Measurements from ENCODE around the gene LAMTOR2. TPM values are rescaled to one million over a fixed set of nuclear protein-coding genes. Genes with fewer than 3 reads are reported as not detected.

Gene LAMTOR2
- total RNA-seq, 1 experiment from 2014 or later = 97.6 TPM

DNA sequence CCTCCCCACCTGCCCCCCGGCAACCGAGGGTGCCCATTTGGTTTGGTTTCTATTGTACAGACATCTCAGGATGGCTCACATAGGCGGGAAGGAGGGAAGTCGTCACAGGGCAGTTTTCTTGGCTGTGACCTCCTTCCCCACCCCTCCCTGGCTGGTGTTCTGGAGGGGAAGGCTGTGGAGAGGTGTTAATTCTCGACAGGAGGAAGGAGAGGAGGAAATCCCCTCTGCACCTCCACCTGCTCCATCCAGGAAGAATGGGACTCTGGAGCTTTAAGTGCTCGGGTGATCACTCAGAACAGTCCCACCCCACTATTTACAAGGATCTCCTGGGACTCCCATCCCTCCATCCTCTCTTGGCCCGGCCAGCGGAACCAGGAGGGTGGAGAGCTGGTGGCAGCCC lies 20.1 kb downstream of the LAMTOR2 start:
- DNase-seq (ENCODE audit: extremely low read depth, low read depth) = no peak

DNA sequence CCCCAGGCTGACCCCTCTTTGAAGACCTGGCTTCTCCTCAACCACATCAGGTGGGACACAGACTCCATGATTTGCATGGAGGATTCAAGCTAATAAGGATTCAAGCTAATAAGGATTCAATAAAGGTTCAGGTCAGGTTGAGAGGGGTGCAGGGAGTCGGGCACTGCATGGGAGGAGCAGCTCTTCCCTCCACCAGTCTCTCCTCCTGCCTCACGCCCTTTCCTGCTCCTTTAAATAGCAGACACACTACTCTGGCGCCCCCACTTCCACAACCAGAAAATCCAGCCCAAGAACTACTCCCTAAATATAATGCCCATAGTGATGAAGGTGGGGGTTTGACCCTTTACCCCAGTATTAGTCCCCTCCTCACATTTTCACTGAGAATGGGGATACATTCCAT lies 20.6 kb downstream of the LAMTOR2 start:
- no peak for DNase-seq (ENCODE audit: extremely low read depth, low read depth)

DNA sequence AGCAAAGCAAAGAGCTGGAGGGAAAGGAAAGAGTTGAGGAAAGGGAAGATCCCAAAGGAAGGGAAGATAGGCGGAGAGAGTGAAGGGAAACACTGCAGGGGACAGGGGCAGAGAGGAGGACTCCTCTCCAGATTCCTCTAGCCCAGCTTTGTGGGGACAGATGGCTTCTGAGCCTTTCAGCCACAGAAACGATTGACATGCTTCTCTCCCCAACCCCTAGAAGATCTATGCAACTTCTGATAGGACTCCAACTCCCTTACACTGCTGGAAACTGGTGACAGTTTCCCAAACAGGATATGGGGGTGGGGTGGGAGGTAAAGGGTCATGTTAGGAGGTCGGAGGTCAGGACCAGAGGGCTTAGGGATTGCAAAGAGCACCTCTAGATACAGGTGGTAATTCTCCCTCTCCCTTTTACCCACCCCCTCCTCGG lies 21.2 kb downstream of the LAMTOR2 start:
- DNase-seq (ENCODE audit: extremely low read depth, low read depth) = no peak

DNA sequence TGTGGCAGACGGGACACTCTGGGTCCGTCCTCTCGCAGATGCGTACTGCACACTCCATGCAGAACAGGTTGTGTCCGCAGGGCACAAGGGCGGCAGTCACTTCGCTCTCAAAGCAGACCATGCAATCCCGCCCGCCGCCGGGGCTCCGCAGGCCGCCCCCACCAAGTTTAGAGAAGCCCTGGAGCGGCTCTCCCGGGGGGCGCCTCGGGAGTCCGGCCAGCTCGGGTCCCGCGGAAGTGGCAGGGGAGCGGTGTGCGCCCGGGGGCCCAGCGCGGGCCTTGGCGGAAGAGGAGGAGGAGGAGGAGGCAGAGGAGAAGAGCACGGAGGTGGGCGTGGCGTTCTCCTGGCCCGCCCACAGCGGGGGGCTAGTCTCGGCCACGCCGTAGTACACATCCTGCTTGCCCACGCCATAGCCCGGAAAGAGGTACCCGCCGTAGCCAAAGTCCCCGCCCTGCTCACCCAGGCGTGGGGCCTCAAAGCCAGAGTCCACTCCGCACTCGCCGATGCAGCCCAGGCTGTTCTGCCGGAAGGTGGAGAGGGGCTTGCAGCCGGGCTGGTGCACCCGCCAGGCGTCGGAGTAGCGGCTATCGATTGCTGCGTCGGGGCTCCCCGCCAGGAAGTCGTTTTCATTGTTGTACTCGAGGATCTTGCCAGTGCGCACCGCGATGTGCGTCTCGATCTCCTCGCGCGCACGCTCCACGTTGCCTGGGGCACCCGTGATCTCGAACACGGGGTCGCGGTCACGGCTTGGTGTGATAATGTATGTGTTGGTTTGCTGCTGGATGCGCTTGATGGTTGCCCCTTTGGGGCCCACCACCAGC lies 22.2 kb downstream of the LAMTOR2 start:
- no peak for DNase-seq (ENCODE audit: extremely low read depth, low read depth)

DNA sequence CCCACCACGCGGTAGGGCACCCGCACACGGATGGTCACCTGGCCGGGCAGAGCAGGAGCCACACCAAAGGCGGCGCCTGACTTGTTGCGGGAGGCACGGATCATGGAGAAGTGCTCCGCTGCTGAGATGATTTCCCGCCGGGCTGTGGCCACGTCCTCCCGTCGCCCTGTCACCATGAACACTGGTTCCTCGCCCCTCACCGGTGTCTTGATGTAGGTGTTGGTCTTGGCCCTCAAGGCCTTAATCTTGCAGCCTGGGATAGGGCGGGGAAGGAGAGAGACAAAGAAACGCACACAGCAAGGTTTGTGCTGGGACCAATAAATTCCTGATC lies 22.8 kb downstream of the LAMTOR2 start:
- DNase-seq (ENCODE audit: extremely low read depth, low read depth) = no peak

DNA sequence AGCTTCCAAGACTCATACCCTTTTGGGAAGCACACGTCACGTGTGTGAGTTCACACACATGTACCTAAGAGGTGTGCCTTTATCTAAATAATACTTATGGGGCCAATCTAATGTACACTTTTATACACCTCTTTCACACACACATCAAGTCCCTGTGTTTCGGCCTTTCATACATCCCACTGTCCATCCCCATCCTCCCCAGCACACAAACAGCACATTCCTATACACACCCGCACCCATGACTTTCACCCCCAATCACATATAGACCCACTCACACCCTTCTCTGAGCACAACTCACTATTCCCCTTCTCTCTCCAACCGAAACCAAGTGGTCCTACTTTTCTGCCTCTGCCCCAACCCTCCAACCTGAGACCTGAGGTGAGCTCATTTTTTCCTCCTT lies 24.1 kb downstream of the LAMTOR2 start:
- no peak for DNase-seq (ENCODE audit: extremely low read depth, low read depth)

DNA sequence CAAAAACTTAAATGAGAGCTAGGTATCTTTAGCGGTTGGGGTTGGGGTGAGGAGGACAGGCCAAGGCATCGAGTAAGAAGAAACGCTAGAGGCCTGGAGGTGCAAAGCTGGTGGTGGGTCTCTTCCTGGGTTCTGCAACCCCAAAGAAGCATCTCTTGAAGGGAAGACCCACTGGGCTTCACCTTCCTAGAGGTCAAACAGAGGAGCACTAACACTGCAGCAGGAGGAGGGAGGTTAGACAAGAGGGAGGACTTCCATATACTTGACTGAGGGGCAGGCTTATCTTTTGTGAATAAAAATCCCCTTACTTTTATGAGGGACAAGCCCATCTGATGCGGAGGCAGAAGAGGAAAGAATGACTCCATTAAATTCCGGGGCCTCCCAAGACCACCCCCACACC lies 25.2 kb downstream of the LAMTOR2 start:
- no peak for DNase-seq (ENCODE audit: extremely low read depth, low read depth)

DNA sequence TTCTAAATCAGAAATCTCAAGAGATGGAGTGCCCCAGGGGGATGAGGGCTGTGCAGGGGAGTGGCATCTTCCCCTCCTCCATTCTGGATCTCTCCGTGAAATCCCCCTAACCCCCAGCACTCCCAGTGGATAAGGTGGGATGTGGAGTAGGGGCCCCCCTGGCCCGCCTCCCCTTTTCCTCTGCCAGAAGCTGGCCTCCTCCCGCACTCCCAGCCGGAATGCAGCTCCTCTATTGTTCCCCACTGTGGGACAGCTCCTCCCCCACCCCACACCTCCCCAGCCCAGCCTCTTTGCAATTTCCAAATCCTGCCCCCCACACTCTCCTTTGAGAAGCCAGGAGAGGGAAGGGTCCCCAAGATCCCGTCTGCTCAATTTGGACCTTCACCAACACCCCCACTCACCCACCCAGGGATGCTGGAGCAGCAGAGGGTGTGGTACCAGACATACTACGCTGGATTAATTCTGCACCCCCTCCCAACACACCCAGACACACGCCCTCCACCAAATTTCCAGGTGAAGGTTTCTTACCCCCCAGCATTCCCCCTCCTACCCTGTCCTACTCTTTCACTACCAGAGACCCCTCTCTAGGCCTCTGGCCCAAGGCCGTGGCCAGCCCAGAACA lies 25.8 kb downstream of the LAMTOR2 start:
- no peak for DNase-seq (ENCODE audit: extremely low read depth, low read depth)

DNA sequence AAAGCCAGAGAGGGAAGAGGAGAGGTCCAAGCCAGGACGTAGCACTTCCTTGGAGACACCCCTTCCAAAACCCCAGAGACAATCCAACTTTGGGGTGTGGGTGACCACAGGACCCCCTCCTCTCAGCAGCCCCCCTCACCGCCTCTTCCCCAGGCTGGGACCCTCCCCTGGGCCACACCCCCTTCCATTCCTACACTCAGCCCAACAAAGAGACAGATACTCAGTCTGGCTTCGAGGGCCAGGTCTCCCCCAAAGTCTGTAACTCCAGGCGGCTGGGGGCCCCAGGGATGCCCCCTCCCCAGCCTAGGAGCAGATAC lies 26.2 kb downstream of the LAMTOR2 start:
- no peak for DNase-seq (ENCODE audit: extremely low read depth, low read depth)

DNA sequence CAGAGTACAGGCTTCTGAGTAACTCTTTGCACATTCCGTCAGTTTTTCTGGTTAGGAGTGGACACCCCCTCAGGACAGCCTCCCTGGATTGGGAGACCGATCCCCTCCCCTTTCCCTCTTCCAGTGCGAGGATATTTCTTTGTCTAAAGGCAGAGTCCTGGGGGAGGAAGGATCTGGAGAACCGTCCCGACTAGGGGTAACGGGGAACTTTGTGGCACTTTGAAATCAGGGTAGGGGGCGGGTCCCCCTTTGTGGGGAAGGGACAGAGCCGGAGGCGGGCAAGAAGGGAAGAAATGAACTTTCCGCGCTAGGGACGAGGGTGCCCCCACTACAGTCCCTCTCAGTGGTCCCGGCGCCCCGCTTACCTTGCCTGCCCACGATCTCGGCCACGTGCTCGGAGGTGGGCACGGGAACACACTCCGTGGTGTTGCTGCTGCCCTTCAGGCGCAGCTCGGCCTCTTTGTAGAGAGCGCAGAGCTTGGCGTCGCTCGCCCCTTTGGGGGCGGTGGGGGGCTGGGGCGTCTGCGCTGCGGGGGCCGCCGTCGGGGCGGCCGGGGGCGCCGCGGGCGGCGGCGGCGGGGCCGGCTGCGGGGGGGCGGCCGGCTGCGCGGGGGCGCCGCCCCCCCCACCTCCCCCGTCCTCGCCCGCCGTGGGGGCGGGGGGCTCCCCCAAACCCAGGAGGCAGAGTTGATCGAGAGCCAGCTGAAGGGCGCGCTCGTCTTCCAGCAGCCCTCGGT lies 26.8 kb downstream of the LAMTOR2 start:
- no peak for DNase-seq (ENCODE audit: extremely low read depth, low read depth)

DNA sequence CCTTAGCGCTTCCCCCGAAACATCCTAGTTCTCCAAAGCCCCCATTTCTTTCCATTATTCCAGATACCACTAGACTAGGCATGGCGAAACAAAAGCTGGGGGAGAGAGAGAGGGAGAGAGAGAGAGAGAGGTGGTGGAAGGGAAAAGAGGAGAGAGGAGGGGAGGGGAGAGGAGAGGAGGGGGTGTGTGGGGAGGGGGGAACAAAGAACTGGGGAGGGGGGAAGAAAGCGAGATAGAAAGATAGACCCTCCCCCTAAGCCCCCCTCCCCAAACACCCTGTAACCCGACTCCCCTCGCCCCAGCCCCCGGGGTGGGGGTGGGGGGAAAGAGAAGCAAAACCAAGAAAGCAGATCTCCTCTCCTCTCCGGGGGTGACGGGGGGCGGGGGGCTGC lies 27.3 kb downstream of the LAMTOR2 start:
- no peak for DNase-seq (ENCODE audit: extremely low read depth, low read depth)

DNA sequence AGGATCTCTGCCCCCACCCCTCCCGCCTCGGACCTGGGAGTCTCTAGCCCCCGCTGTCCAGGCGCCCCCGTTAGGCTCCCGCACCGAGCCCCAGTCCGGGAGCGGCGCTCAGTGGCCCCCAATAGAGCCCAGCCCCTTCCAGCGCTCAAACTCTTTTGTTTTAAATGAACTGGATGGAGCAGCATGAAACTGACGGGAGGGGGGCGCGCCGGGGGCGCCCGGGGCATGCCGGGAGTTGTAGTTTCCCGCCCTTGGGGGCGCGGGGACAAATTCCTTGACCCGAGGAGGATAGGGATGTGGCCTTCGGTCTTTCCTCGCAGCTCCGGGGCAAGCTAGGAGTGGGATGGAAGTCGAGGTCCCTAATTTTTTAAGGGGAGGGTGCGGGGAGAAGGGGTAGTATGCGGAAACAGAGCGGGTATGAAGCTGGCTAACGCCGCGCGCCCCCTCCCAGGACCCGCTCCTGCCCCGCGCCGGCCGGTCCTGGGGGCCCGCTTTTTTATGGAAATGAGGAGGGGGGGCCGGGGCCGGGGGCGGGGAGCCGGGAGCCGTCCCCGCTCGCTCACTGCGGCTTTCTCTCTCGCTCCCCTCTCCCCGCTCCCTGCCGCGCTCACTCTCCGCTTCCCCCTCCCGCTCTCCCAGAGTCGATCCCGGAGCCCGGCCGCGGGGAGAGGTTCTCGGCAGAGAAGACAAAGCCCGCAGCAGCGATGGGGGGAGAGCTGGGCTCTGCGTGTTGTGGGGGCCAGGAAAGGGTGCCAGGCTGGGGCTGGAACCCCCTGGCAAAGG lies 27.9 kb downstream of the LAMTOR2 start, which contains the start of gene MEX3A:
Gene MEX3A, minus strand, starts transcription at position 157 of the 783 bp plus-strand sequence. CDS start 467 bp downstream, outside the sequence.
- peak; percentile 40 for DNase-seq (ENCODE audit: extremely low read depth, low read depth)

DNA sequence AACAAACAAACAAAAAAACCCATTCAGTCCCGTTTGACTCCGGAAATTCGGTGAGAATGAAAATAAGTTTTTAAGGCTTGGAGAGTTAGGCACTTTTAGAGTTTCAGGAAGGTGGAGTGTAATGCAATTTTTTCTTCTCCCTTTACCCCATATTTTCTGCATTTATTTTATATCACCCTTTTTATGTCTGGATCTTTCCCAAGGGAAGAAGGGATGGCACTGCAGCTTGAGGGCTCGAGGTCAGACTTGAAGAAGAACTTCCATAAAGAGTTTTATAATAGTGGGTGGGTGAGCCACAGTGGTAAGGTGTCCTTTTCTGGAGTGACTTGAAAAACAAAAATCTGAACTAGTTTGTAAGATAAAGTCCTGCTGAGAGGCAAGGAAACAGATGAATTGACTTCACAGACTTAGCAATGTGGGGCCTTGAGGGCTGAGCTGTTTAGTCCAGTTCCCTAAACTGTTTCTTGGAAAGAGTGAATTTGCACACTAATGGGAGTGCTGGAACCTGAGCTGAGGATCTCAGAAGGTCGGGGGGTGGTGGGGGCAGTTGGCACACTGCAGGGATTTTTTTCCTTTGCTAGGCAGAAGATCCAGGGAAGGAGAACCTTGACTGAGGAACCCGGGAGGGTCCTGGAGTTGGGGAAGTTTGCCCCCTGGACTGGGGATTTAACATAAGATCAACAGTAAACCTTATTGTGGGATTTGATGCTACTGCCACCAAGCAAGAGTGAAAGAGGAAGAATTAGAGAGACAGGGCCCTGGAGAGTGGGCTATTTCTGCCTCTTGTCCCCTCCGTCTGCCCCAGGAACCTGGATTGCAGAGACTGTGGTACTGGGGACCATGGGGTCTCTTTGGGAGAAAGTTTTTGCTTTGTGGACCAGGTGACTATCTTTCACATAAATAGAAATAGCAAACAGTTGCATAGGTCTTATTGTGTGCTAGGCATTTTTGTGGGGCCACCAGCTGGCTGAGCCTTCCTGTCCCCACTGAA lies 29.5 kb downstream of the LAMTOR2 start:
- no peak for DNase-seq (ENCODE audit: extremely low read depth, low read depth)

DNA sequence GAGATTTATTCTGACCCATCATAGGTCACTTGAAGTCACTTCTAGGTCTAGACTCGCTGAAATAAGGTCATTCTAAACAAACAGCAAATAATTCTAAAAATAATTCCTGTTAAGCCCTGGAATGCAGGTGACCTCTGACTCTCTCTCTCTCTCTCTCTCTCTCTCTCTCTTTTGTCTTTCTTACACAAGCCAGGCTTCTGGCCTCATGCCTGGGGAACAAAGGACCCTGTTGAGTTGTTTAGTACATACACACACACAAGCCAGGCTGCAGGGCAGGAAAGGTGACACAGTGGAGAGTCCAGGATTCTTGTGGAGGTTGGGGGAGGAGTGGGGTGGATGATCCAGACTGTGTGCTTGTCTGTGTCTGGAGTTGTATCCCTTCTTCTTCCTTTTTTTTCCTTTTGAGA lies 31.7 kb downstream of the LAMTOR2 start:
- no peak for DNase-seq (ENCODE audit: extremely low read depth, low read depth)

DNA sequence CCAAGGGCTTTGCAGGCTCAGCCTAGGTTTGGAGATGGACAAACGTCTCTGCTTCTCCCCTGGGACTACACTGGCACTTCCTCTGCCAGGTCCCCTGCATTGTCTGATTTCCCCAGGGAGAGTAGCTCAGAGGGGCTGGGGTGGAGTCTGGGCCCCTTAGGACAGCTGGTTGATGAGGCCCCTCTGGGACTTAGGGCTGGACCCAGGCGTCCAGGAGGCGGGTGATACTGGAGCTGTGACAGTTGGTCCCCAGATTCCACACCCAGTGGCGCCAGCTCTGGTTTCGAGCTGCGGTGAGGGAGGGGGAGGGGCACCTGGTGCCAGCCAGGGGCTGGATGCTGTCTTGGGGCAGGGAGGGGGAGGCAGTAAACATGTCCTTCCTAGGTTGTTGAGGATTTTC lies 35.1 kb downstream of the LAMTOR2 start:
- no peak for DNase-seq (ENCODE audit: extremely low read depth, low read depth)

DNA sequence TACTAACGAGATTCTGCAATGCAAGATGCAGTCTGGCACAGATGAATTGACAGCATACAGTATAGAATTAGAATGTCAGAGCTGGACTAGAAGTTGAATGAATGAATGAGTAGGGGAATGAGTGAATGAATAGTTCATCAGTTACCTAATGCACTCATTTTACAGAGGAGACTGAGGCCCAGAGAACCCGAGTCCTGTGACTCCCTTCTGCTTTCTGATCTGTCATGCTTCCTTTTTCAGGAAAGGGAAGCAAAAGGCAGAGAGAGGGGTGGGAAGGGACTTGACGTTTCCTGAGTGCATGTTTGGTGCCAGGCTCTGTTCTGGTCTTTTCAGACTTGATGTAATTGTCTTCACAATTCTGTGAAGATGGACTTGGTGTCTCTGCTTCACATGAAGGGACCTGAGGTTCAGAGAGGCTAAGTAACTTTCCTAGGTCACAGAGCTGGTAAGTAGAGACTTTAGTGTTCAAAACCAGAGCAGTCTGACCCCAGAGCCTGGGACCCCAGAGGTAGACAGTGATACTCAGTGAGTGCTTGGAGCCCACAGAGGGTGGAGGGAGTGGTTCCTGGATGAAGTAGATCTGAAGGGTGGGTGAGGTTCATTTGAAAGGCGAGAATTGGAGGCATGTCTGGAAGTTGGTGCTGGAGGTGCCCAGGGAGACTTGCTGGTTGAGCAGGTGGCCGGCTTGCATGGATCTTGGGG lies 35.7 kb downstream of the LAMTOR2 start:
- no peak for DNase-seq (ENCODE audit: extremely low read depth, low read depth)

DNA sequence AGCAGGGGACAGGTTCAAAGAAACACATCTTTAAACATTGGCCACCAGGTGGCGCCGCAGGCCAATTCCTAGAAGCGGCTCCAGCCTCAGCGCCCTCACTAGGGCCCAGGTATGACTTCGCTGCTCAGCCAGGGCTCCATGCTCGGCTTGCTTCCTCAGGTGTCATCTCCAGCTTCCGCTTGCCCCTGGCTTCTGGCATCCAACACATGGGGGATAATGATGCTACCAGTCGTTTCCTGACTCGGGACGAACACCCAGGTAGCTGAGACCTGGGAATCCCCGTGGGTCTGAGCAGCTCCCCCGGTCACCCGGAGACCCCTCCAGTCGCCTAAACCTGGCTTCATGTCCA lies 36.2 kb downstream of the LAMTOR2 start:
- DNase-seq (ENCODE audit: extremely low read depth, low read depth) = peak; percentile 90

DNA sequence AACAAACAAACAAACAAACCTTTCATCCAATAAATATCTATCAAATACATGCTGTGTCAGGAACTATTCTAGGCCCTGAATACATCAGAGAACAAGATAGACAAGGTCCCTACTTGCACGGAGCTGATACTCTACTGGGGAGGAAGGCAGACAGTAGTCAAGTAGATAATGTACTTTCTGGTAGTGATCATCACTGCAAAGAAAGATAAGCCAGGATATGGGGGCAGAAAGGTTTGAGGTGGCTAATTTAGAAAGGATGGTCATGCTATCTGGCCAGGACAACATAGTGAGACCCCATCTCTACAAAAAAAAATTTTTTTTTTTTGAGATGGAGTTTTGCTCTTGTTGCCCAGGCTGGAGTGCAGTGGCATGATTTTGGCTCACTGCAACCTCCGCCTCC lies 37.0 kb downstream of the LAMTOR2 start:
- DNase-seq (ENCODE audit: extremely low read depth, low read depth) = no peak

DNA sequence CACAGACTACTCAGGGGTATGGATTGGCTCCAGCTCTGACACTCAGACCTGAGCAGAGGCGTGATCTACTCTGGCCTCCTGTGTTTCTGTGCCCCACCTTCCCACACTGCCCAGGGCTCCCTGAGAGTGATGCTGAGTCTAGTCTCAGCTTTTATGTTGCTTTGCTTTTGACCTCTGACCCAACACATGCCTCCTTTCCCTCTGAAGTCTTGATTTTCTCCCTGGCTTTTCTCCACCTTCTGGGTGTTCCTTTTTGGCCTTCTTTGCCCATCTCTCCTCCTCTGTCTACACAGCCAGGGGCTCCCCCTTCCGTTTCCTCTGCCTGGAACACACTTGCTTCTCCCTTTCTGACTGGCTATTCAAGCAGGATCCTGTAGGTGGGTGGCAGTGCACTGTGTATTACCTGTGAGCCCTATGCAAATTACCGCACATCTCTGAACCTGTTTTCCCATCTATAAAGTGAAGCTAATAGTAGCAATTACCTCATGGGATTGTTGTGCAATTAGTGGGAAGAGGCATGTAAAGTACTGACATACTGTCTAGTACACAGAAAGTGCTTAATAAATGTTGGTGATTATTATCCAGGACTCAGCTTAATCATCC lies 41.4 kb downstream of the LAMTOR2 start:
- DNase-seq (ENCODE audit: extremely low read depth, low read depth) = no peak
